Gastroesophageal sphincter (tissue), 3 donors: ENCODE results near the gene VWA3B.

ENCODE experiments used
- CTCF ChIP-seq, 4 experiments: fragments of 200-600 bp in 2 of 4; fragments of 450-650 bp in 2 of 4; sonication (generic) in 1 of 4; IDR thresholded peaks; one replicate each; pipeline ENCODE4 v1.5.1; 2017 to 2019; ENCODE audit warnings: antibody characterized with exemption in 4 of 4, mild to moderate bottlenecking in 2 of 4, moderate library complexity in 2 of 4
- EP300 ChIP-seq: sonication (generic); formaldehyde crosslinking; IDR thresholded peaks from one replicate; pipeline ENCODE4 v1.6.1; 2017; ENCODE audit warnings: antibody characterized with exemption, mild to moderate bottlenecking
- POLR2A ChIP-seq, 2 donors: fragments of 450-650 bp; IDR thresholded peaks; one replicate each; pipeline ENCODE4 v1.6.1; 2017; ENCODE audit warnings: antibody characterized with exemption in 2 of 2, mild to moderate bottlenecking in 2 of 2, moderate library complexity in 1 of 2

GRCh38 chr2:98126061-98126460 lies 39.1 kb downstream of the VWA3B start:
- TF ChIP-seq CTCF (IDR thresholded peaks at IDR 0.05) = no peak
- no peak for TF ChIP-seq EP300
- no peak for TF ChIP-seq POLR2A (IDR thresholded peaks at IDR 0.05)
